ENCODE results near the gene CLSTN2.

Gene CLSTN2

DNA sequence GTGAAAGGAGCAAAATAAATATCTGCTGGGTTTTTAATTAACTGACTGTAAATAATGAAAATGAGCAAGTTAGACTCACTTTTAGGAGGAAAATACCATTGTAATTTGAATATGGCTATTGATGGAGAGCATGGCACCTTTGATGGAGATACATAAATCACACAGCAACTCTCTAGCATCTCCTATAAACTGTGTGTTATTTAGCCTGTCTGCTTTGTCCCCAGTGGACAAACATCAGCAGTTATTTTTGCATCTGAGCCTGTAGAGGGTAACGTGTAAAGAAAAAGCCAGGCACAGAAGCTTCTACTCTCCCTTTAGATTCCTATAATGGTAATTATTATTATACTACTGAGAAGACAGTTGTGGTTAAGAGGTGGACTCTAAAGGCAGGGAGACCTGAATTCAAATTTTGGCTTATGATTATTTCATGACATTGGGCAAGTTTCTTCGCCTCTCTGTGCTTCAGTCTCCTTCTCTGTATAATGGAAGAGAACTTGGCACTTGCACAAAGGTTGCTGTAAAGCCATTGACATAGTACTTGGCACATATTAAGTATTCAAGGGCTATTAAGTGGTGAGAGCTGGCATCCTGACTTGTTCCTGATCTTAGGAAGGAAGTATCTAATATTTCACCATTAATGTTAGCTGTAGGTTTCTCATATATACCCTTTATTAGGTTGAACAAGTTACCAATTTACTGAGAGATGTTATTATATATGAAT lies 453.4 kb downstream of the CLSTN2 start:
- TF ChIP-seq, protein P1, sequence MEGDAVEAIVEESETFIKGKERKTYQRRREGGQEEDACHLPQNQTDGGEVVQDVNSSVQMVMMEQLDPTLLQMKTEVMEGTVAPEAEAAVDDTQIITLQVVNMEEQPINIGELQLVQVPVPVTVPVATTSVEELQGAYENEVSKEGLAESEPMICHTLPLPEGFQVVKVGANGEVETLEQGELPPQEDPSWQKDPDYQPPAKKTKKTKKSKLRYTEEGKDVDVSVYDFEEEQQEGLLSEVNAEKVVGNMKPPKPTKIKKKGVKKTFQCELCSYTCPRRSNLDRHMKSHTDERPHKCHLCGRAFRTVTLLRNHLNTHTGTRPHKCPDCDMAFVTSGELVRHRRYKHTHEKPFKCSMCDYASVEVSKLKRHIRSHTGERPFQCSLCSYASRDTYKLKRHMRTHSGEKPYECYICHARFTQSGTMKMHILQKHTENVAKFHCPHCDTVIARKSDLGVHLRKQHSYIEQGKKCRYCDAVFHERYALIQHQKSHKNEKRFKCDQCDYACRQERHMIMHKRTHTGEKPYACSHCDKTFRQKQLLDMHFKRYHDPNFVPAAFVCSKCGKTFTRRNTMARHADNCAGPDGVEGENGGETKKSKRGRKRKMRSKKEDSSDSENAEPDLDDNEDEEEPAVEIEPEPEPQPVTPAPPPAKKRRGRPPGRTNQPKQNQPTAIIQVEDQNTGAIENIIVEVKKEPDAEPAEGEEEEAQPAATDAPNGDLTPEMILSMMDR (IDR thresholded peaks at IDR 0.05; ENCODE audit: insufficient read depth, low read depth, low read length, missing control alignments): no peak
- no peak overlapping the region for H3K4me3 ChIP-seq (ENCODE audit: low read depth, low read length)
- DNase-seq (ENCODE audit: low read depth): no peak

DNA sequence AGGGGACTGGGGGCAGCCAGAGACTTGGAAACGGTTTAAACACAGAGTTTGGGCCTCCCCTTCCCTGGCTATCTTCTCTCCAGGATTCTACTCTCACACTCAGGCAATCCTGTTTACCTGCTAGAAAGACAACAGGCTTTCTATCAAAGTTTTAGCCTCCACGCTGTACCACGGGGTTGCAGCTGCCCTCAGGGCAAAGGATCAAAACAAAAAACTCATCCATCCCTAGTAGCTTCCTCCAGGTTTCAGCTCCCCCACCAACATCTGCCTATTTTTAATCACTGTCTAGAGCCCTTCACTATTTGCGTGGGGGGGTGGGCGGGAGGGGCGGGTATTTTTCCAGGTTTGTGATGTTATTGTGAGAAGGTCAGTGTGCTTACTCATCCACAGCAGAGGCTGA lies 456.1 kb downstream of the CLSTN2 start:
- TF ChIP-seq, protein P1 (IDR thresholded peaks at IDR 0.05; ENCODE audit: insufficient read depth, low read depth, low read length, missing control alignments): no peak
- H3K4me3 ChIP-seq (ENCODE audit: low read depth, low read length): no peak overlapping the region
- DNase-seq (ENCODE audit: low read depth): no peak

DNA sequence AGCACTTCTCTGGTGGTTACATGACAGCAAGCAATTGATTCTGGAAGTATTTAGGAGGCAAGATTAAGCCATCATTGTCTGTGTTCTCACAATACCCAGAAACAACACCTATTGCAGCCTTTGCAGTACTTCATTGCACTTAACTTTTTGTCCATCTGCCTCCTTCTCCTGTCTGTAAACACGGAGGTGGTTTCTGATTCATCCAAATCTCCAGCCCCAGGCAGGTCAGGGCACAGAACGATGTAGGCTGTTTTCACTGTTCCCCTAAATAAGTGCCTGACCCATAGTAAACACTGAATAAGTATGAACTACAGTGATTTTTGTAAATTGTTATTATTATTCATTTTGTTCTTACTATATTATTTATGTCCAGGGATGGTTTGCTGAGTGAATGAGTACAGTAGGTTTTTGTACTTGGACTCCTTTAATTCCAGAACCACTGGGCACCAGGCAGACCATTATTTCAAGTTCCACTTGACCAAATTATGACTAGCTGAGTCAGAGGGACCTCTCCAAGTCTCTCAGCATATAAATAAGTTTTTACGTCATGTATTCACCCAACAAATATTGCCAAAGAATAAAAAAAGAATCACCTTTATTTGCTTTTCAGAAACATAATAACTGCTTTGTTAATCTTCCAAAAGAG lies 459.6 kb downstream of the CLSTN2 start:
- no peak for DNase-seq (ENCODE audit: low read depth)
- H3K4me3 ChIP-seq (ENCODE audit: low read depth, low read length): no peak overlapping the region
- TF ChIP-seq, protein P1 (IDR thresholded peaks at IDR 0.05; ENCODE audit: insufficient read depth, low read depth, low read length, missing control alignments): no peak

DNA sequence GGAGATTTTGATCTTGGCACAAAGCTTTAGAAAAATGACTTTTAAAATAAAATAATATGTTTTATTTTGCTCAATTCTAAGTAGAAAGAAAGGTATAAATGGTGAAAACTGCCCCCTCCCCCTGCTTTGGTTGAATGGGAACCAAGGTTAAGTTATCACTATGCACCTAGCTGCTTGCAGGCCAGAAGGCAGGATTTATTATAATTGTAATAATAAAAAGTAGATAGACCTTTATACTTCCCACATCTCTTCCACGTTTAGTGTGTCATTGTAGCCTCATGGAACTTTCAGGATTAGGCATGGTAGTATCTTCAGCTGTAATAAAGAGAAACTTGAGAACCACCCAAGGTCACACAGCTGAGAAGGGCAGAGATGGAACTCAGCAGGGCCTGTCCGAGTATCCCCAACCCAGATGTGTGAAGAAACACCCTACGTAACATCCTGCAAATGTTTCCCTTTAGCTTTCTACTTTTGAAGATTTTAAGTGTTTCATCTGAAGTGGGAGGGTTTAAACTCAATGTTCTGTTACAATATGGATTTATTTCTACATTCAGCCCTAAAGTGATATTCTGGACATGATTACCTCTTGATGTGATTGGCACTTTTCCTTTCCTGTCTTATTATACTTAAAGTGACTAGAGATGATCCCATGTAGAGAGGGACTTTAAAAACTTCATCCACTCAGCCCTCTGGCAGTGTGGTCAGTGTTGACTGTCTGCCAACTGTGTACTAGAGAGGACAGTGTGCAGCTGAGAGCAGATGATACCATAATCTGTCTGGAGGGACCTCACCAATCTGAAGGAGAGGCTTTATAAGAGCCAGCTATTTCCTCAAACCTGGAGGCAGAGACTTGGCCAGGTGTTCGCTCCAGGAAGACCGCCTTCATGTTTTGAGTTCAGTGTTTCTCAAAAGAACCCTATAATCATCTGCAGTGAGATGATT lies 460.4 kb downstream of the CLSTN2 start:
- no peak overlapping the region for H3K4me3 ChIP-seq (ENCODE audit: low read depth, low read length)
- DNase-seq (ENCODE audit: low read depth): no peak
- TF ChIP-seq, protein P1 (IDR thresholded peaks at IDR 0.05; ENCODE audit: insufficient read depth, low read depth, low read length, missing control alignments): no peak

DNA sequence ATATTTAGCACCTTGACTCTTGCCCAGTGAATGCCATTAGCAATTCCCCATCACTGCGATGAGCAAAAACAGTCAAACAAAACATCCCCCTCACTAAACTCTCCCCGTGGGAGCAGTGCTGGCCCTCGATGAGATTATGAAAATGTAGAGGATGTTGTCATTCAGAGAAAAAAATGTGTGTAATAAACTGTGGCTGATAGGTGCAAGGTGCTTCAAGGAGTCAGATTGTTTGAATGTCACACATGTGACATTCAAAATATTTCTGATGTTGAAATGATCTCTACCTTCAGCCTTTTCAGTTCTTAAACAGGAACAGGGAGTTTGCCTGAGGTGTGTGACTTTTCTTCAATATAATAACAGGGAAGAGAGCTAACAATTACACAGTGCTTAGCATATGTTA lies 461.1 kb downstream of the CLSTN2 start:
- TF ChIP-seq, protein P1 (IDR thresholded peaks at IDR 0.05; ENCODE audit: insufficient read depth, low read depth, low read length, missing control alignments): no peak
- no peak overlapping the region for H3K4me3 ChIP-seq (ENCODE audit: low read depth, low read length)
- no peak for DNase-seq (ENCODE audit: low read depth)

DNA sequence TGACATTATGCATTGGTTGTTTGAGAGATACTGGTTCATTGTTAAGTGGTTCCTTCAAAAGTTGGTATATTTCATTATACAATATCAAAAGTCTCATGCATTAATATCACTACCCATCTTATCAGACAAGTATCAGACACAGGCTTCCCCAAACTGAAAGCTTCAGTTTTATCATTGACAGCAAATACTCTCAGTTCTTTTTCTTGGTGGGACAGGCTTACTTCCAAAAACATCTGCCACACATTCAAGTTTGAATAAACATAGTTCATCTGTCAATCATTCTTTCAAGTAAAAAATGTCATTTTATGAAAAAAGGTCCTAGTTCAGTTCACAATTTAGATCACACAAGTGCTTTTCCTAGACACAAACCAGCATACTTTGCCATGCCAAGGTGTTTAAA lies 462.9 kb downstream of the CLSTN2 start:
- TF ChIP-seq, protein P1 (IDR thresholded peaks at IDR 0.05; ENCODE audit: insufficient read depth, low read depth, low read length, missing control alignments): no peak
- no peak overlapping the region for H3K4me3 ChIP-seq (ENCODE audit: low read depth, low read length)
- no peak for DNase-seq (ENCODE audit: low read depth)
